Stomach (tissue), 4 donors: ENCODE results near the gene TBX4.

Source experiments
- CTCF ChIP-seq, 7 experiments: fragments of 450-650 bp in 4 of 7; fragments of 200-600 bp in 3 of 7; sonication (generic) in 3 of 7; IDR thresholded peaks; one replicate each; pipeline ENCODE4 v1.5.1; 2016 to 2019; ENCODE audit warnings: antibody characterized with exemption in 7 of 7, control low read depth in 2 of 7, mild to moderate bottlenecking in 1 of 7
- EP300 ChIP-seq: sonication (generic); formaldehyde crosslinking; IDR thresholded peaks from one replicate; pipeline ENCODE4 v1.6.1; 2017; ENCODE audit warnings: antibody characterized with exemption
- POLR2A ChIP-seq, 4 donors: fragments of 450-650 bp; IDR thresholded peaks; one replicate each; pipeline ENCODE4 v1.6.1; 2016; ENCODE audit warnings: antibody characterized with exemption in 4 of 4, control low read depth in 2 of 4, mild to moderate bottlenecking in 1 of 4, moderate library complexity in 1 of 4

DNA sequence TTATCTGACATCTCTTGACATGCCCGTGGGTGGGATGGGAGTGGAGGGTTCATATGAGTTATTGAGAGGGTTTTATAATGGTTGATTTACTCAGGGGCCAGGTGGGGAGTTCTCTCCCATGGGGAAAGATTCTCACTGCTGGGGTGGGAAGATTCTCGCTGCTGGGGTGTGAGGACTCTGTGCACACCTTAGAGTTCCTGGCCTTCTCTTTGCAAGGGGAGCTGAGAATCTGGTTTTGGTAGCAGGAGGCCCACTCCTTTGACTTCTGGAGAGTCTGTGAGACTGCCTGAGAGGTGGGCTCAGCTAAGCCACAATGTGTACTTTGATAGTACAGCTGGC, 31.5 kb downstream of the TBX4 start:
- TF ChIP-seq CTCF (IDR thresholded peaks at IDR 0.05) = no peak
- no peak for TF ChIP-seq EP300
- TF ChIP-seq POLR2A (IDR thresholded peaks at IDR 0.05) = no peak
